ENCODE results near the gene ZNF341.

ZNF341 gene

DNA sequence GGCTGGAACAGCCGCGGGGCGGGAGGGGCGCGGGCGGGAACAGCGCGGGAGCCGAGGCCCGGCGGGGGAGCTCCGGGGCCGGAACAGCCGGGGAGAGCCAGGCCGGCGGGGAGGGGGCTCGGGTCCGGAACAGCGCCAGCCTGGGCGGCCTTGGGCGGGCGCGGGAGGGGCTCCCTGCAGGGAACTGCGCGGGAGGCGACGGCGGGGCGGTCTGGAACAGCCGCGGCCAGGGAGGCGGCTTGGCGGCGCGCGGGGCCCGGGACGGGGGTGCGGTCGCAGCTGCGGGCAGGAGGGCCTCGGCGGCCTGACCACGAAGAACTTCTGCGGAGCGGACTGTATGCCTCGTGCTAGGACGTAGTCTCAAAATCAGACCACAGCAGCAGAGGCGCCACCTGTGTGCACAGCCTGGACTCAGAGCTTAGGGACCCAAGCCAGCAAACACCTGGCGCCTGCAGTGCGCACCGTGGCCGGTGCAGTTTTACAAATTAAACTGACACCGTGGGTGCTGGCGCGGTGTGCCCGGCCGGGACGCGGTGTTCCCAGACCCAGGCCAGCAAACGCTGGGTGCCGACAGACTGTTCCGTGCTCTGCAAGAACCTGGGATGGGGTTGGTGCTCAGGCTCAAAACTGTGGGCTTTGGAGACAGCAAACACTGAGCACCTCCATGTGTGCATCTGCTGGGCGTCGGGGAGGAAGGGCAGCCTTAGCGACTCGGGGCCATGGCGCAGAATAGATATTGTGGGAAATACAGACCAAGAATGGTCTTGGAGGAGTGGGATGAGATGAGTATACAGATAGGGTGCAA, 572 bp downstream of the ZNF341 start:
- H3K4ac ChIP-seq (ENCODE audit: low read length): no peak overlapping the region
- H3K79me1 ChIP-seq (ENCODE audit: low read depth, low read length): peaks cover 2% of the 10 kb centered on the region
- peak overlapping the region; percentile 90 for H3K27ac ChIP-seq (replicated peaks; ENCODE audit: low read length)
- H3K9ac ChIP-seq (ENCODE audit: low read depth, low read length, poor library complexity): peak overlapping the region; percentile 80
- peak overlapping the region; percentile 98 for H3K23ac ChIP-seq (ENCODE audit: low read depth, low read length, poor library complexity)
- H3K36me3 ChIP-seq (replicated peaks in 1 of 2; ENCODE audit: control insufficient read depth in 2 of 2, insufficient read depth in 2 of 2, low read length in 2 of 2): peaks cover 0 to 2% of the 10 kb centered on the region in 2 donors
- peak overlapping the region; percentile 90 for H2BK15ac ChIP-seq (ENCODE audit: low read length)
- H3K4me1 ChIP-seq (ENCODE audit: control insufficient read depth in 2 of 2, insufficient read depth in 1 of 2, low read depth in 1 of 2, low read length in 2 of 2): peaks cover 4 to 9% of the 10 kb centered on the region in 2 donors
- H3K9me3 ChIP-seq (replicated peaks in 1 of 2; ENCODE audit: control insufficient read depth in 2 of 2, insufficient read depth in 1 of 2, low read depth in 1 of 2, low read length in 2 of 2): peaks cover 6 to 11% of the 10 kb centered on the region in 2 donors
- peaks cover 0 to 2% (median 0%) of the 10 kb centered on the region in 3 experiments for H3K27me3 ChIP-seq (ENCODE audit: control insufficient read depth in 3 of 3, insufficient read depth in 3 of 3, low read depth in 1 of 3, low read length in 3 of 3)
- peak overlapping the region; percentile 72 for H4K91ac ChIP-seq (ENCODE audit: low read depth, low read length, poor library complexity)
- H2AFZ ChIP-seq (ENCODE audit: low read length): peak overlapping the region; percentile 97
- DNase-seq (ENCODE audit: low spot score): no peak
- H3K4me3 ChIP-seq (ENCODE audit: low read length in 2 of 2): peak overlapping the region; percentile 34 to 79
- H2BK120ac ChIP-seq (ENCODE audit: low read depth, low read length): peak overlapping the region; percentile 6
- peak overlapping the region; percentile 15 for H2AK5ac ChIP-seq (ENCODE audit: low read depth, low read length)
- H2BK12ac ChIP-seq (ENCODE audit: low read length): peak overlapping the region; percentile 18
- H2BK5ac ChIP-seq (ENCODE audit: low read length): peak overlapping the region; percentile 91
- peak overlapping the region; percentile 99 for H3K18ac ChIP-seq (ENCODE audit: low read length)
- H4K8ac ChIP-seq (ENCODE audit: low read depth, low read length): no peak overlapping the region
- peak overlapping the region; percentile 9 for H3K14ac ChIP-seq (ENCODE audit: low read length)
- WGBS, 2 donors (ENCODE audit: extremely low coverage in 2 of 2, insufficient read length in 2 of 2, insufficient replicate concordance in 1 of 2): no CpG with 5 or more reads among the region's 68 CpGs
- H3K4me2 ChIP-seq (ENCODE audit: insufficient read depth, low read length, poor library complexity, severe bottlenecking): peak overlapping the region; percentile 91

DNA sequence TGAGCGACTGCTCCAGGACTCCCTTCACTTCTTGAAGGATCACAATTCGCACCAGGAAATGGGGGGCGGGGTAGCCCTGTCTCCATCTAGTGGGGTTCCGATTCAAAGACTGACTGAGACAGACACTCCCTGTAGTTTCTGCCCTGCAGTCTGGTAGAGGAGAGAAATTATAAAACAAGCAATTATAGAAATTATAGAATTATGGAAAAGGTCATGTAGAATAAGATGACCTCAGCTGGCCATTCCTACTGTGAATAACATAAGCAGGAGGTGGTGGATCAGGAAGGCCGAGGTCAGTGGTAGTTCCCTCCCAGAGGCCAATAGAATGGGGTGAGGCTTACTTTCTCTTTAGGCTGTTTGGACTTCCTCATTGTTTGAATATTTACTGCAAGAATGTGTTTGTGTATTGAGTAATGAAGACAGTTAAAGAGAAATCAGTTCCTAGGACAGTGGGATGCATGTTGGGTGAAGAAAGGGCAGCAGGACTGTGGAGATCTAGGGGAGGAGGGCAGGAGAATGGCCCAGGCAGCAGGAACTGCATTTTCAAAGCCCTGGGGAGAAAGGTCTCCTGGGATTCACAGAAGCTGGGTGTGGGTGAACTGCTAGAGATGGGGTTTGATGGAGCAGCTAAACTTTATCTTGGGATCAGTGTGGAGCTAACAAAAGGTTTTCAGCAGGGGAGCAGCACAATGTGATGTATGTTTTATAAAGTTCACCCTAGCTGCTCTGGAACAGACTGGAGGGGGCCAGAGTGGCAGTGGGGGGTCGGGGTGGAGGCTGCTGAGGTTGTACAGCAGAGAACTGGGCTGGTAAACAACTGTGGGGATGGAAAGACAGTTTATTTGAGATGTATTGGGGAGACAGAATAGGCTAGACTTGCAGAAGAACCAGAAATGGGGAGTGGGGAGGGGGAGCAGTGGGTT, 2.1 kb downstream of the ZNF341 start:
- Histone ChIP-seq H3K18ac (ENCODE audit: low read length) (peak overlapping the region; percentile 17), H2BK120ac (ENCODE audit: low read depth, low read length) (no peak overlapping the region), H3K4me1 (ENCODE audit: control insufficient read depth in 2 of 2, insufficient read depth in 1 of 2, low read depth in 1 of 2, low read length in 2 of 2) (peaks cover 4 to 9% of the 10 kb centered on the region in 2 donors), H3K4me2 (ENCODE audit: insufficient read depth, low read length, poor library complexity, severe bottlenecking) (no peak overlapping the region), H4K91ac (ENCODE audit: low read depth, low read length, poor library complexity) (no peak overlapping the region), H3K4ac (ENCODE audit: low read length) (no peak overlapping the region), H2BK15ac (ENCODE audit: low read length) (no peak overlapping the region), H3K27me3 (ENCODE audit: control insufficient read depth in 3 of 3, insufficient read depth in 3 of 3, low read depth in 1 of 3, low read length in 3 of 3) (peaks cover 0 to 2% (median 0%) of the 10 kb centered on the region in 3 experiments), H2BK5ac (ENCODE audit: low read length) (no peak overlapping the region), H3K4me3 (ENCODE audit: low read length in 2 of 2) (no peak overlapping the region), H2BK12ac (ENCODE audit: low read length) (no peak overlapping the region), H3K9me3 (replicated peaks in 1 of 2; ENCODE audit: control insufficient read depth in 2 of 2, insufficient read depth in 1 of 2, low read depth in 1 of 2, low read length in 2 of 2) (peaks cover 10 to 14% of the 10 kb centered on the region in 2 donors), H3K23ac (ENCODE audit: low read depth, low read length, poor library complexity) (no peak overlapping the region), H3K79me1 (ENCODE audit: low read depth, low read length) (peaks cover 2% of the 10 kb centered on the region), H2AFZ (ENCODE audit: low read length) (peak overlapping the region; percentile 57), H3K27ac (replicated peaks; ENCODE audit: low read length) (no peak overlapping the region), H3K9ac (ENCODE audit: low read depth, low read length, poor library complexity) (no peak overlapping the region), H4K8ac (ENCODE audit: low read depth, low read length) (no peak overlapping the region), H2AK5ac (ENCODE audit: low read depth, low read length) (no peak overlapping the region), H3K36me3 (replicated peaks in 1 of 2; ENCODE audit: control insufficient read depth in 2 of 2, insufficient read depth in 2 of 2, low read length in 2 of 2) (peaks cover 0 to 2% of the 10 kb centered on the region in 2 donors), H3K14ac (ENCODE audit: low read length) (no peak overlapping the region)
- no CpG with 5 or more reads among the region's 6 CpGs for WGBS, 2 donors (ENCODE audit: extremely low coverage in 2 of 2, insufficient read length in 2 of 2, insufficient replicate concordance in 1 of 2)
- DNase-seq (ENCODE audit: low spot score): no peak

DNA sequence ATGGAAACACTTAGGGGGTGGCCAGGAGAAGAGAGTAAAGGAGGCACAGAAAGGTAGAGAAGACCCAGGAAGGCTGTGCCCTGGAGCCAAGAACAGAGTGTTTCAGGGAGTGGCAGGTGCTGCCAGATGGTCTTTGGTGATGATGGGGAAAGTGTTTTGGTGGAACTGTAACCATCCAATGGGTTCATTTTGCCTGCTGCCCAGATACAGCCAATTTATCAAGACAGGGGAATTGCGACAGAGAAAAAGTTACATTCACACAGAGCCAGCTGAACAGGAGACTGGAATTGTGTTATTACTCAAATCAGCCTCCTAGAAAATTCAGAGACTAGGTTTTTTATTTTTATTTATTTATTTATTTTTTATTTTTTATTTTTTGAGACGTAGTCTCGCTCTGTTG, 5.2 kb downstream of the ZNF341 start:
- Histone ChIP-seq H2BK120ac (ENCODE audit: low read depth, low read length) (no peak overlapping the region), H3K9ac (ENCODE audit: low read depth, low read length, poor library complexity) (no peak overlapping the region), H3K4me1 (ENCODE audit: control insufficient read depth in 2 of 2, insufficient read depth in 1 of 2, low read depth in 1 of 2, low read length in 2 of 2) (peaks cover 4 to 9% of the 10 kb centered on the region in 2 donors), H3K4me3 (ENCODE audit: low read length in 2 of 2) (no peak overlapping the region), H2BK12ac (ENCODE audit: low read length) (no peak overlapping the region), H2AFZ (ENCODE audit: low read length) (no peak overlapping the region), H3K9me3 (replicated peaks in 1 of 2; ENCODE audit: control insufficient read depth in 2 of 2, insufficient read depth in 1 of 2, low read depth in 1 of 2, low read length in 2 of 2) (peaks cover 10 to 14% of the 10 kb centered on the region in 2 donors), H2AK5ac (ENCODE audit: low read depth, low read length) (no peak overlapping the region), H3K4ac (ENCODE audit: low read length) (no peak overlapping the region), H4K8ac (ENCODE audit: low read depth, low read length) (no peak overlapping the region), H3K23ac (ENCODE audit: low read depth, low read length, poor library complexity) (no peak overlapping the region), H3K27me3 (ENCODE audit: control insufficient read depth in 3 of 3, insufficient read depth in 3 of 3, low read depth in 1 of 3, low read length in 3 of 3) (peaks cover 0 to 2% (median 0%) of the 10 kb centered on the region in 3 experiments), H2BK15ac (ENCODE audit: low read length) (no peak overlapping the region), H3K36me3 (replicated peaks in 1 of 2; ENCODE audit: control insufficient read depth in 2 of 2, insufficient read depth in 2 of 2, low read length in 2 of 2) (no peaks in the 10 kb centered on the region), H3K14ac (ENCODE audit: low read length) (no peak overlapping the region), H3K79me1 (ENCODE audit: low read depth, low read length) (peaks cover 2% of the 10 kb centered on the region), H3K18ac (ENCODE audit: low read length) (no peak overlapping the region), H4K91ac (ENCODE audit: low read depth, low read length, poor library complexity) (no peak overlapping the region), H2BK5ac (ENCODE audit: low read length) (no peak overlapping the region), H3K4me2 (ENCODE audit: insufficient read depth, low read length, poor library complexity, severe bottlenecking) (no peak overlapping the region), H3K27ac (replicated peaks; ENCODE audit: low read length) (no peak overlapping the region)
- DNase-seq (ENCODE audit: low spot score): no peak
- WGBS, 2 donors (ENCODE audit: extremely low coverage in 2 of 2, insufficient read length in 2 of 2, insufficient replicate concordance in 1 of 2): no CpG with 5 or more reads among the region's 3 CpGs
